ENCODE measurements around the gene C11orf97. TPM values are rescaled to one million over a fixed set of nuclear protein-coding genes. Genes with fewer than 3 reads are reported as not detected.
A peak's percentile ranks its signal among the peaks of the same experiment; 100 is the strongest.
"Not testable (repeated sequence)": the region's sequence is repeated elsewhere in the genome, so short reads cannot be mapped to it uniquely, and the experiment has no call there.

C11orf97 gene
- total RNA-seq, 1 experiment from 2014 or later: not detected

DNA sequence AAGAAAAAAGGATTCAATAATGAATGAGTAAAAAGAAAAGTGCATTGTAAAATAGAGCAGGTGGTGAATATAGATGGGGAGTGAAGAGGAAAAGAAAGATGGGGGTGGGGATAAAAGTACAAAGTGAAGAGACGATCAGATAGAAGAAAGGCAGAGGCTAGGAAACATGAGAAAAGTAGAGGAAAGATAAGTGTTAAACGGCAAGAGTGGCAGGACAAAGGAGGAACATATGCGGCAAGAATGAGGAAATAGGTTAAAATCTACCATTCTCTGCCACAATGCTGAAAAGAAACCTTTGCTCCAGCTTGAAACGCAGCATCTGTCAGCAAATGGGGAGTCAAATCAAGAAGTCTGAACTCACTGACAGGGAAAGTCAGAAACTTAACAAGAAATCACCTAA is 38.3 kb downstream of the C11orf97 start:
- in situ Hi-C loops (cut with HindIII; ENCODE audit: low sequenced_read_pairs): no loop called here
- DNase-seq (ENCODE audit: low spot score): no peak

DNA sequence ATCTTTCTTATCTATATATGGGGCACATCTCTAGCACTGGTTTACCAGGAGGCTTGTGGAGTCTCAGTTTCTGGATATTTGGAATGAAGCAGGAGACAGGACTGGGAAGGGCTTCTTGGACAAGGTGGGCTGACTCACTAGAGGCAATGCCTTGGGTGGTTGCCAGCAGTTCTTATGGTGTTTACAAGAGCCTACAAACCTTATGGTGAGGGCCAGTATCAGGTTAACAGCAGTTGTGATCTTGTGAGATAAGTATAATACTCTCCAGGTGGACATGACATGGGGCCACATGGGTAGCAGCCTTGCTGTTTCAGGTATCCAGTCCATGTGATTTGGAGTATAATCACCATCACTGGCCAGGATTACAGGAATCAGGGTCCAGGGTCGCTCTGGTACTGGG is 41.7 kb downstream of the C11orf97 start:
- in situ Hi-C loops (cut with HindIII; ENCODE audit: low sequenced_read_pairs): no loop called here
- DNase-seq (ENCODE audit: low spot score): no peak

GRCh38 chr11:94555752-94556329 is 43.6 kb downstream of the C11orf97 start:
- in situ Hi-C loops (cut with HindIII; ENCODE audit: low sequenced_read_pairs); DNase-seq (ENCODE audit: low spot score): not testable (repeated sequence)

GRCh38 chr11:94557421-94557820 is 45.2 kb downstream of the C11orf97 start:
- in situ Hi-C loops (cut with HindIII; ENCODE audit: low sequenced_read_pairs): no loop called here
- DNase-seq (ENCODE audit: low spot score): no peak

GRCh38 chr11:94557992-94558391 is 45.7 kb downstream of the C11orf97 start:
- DNase-seq (ENCODE audit: low spot score): no peak
- in situ Hi-C loops (cut with HindIII; ENCODE audit: low sequenced_read_pairs): no loop called here

DNA sequence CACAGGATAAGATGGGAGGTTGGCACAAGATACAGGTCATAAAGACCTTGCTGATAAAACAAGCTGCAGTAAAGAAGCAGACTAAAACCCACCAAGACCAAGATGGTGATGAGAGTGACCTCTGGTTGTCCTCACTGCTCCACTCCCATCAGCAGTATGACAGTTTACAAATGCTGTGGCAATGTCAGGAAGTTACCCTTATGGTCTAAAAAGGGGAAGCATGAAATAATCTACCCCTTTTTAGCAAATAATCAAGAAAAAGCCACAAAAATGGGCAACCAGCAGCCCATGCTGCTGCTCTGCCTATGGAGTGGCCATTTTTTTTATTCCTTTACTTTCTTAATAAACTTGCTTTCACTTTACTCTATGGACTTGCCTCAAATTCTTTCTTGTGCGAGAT is 46.2 kb downstream of the C11orf97 start:
- in situ Hi-C loops (cut with HindIII; ENCODE audit: low sequenced_read_pairs): no loop called here
- DNase-seq (ENCODE audit: low spot score): no peak

- no peak for DNase-seq (ENCODE audit: low spot score)
- in situ Hi-C loops (cut with HindIII; ENCODE audit: low sequenced_read_pairs): no loop called here
Measured at GRCh38 chr11:94558932-94559331, 46.7 kb downstream of the C11orf97 start.

DNA sequence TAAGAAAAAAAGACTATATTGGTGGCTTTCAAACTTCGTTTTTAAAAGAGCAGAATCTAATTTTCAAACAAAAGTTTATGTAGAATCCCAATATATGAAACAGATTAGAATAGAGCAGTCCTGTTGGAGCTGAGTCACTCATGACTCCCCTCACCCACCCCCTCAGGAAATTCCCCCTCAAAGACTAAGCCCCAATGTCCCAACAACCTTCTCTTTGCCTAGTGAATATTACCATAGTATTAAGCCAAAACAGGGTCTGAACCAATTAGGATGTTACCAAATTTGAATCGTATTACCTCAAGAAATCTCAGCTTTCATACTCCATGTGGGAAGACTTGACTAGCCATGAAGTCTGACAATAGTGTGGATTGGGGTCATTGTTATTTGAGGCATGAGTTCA is 47.1 kb downstream of the C11orf97 start:
- no peak for DNase-seq (ENCODE audit: low spot score)
- in situ Hi-C loops (cut with HindIII; ENCODE audit: low sequenced_read_pairs): no loop called here

- in situ Hi-C loops (cut with HindIII; ENCODE audit: low sequenced_read_pairs): no loop called here
Measured at GRCh38 chr11:94560834-94561233, 48.6 kb downstream of the C11orf97 start.

DNA sequence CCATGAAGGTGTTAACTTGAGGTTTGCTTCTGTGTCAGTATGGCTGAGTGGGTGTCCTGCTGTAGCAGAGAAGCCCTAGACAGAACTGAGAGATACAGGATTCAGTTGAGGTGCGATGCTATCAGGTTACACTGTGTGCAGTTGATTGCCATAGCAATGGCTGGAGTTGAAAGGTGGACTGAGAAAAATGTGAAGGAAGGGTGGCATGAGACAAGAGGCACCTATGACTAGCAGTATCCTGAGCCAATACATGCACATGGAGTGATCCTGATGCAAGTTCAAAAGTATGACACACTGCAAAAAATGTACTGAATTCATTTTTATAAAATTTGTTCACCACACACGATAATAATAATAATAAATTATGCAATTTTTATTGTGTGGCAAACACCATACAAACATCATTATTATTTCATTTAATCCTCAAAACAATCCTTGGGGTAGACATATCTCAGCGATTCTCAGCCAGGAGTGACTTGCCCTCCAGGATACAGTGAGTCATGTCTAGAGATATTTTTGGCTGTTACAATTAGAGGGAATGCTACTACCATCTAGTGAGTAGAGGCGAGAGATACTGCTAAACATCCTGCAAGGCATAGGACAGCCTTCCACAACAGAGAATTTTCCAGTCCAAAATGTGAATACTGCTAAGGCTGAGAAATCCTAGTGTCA is 51.1 kb downstream of the C11orf97 start:
- DNase-seq (ENCODE audit: low spot score): peak; percentile 19
- in situ Hi-C loops (cut with HindIII; ENCODE audit: low sequenced_read_pairs): no loop called here

More at GRCh38 chr11:94560834-94561233, 48.6 kb downstream of the C11orf97 start:
- no peak for DNase-seq (ENCODE audit: low spot score)

GRCh38 chr11:94563848-94564467 is 51.7 kb downstream of the C11orf97 start:
- in situ Hi-C loops (cut with HindIII; ENCODE audit: low sequenced_read_pairs): no loop called here
- no peak for DNase-seq (ENCODE audit: low spot score)

DNA sequence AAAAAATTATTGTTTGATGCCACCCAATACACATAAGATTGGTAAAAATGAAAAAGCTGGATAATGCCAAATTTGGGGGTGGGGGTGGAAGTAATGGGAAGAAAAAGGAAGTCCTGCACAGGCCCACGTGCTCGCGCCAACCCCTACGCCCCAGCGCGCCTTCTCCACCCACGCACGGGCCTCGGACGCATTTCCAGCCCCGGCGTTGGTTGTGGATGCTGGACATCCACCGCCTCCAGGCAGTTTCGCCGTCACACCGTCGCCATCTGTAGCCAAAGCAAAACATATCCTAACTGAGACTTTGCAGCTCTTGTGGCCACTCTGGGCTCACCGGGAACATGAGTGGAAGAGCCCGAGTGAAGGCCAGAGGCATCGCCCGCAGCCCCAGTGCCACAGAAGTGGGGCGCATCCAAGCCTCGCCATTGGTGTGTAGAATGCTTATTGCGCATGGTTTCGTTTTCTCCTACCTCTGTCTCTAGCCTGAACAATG is 55.0 kb downstream of the C11orf97 start, which contains the start of gene PIWIL4:
PIWIL4 (plus strand) TSS at position 188 of the 490 bp plus-strand sequence; CDS start at position 339, 151 bp downstream.
- in situ Hi-C loops (cut with HindIII; ENCODE audit: low sequenced_read_pairs): no loop called here
- DNase-seq (ENCODE audit: low spot score): no peak

DNA sequence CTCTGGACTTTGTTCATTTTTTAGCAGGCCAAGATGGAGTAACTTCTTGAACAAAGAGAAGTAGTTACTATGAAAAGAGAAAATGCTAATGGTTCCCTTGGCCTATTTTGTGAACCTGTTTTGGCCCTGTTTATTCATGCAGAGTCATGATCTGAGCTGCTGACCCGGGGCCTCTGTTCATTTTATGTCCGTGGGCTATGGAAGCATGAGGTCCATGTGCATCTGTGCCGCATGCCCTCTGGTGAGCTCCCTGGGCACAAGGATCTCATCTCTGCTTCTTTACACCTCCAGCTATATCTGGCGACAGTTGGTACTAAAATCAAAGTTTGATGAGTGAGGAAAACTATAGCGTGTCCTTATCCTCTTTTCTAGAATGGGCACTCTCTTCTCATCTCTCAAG is 55.9 kb downstream of the C11orf97 start:
- DNase-seq (ENCODE audit: low spot score): no peak
- in situ Hi-C loops (cut with HindIII; ENCODE audit: low sequenced_read_pairs): no loop called here

GRCh38 chr11:94568717-94569116 is 56.5 kb downstream of the C11orf97 start:
- in situ Hi-C loops (cut with HindIII; ENCODE audit: low sequenced_read_pairs): no loop called here
- no peak for DNase-seq (ENCODE audit: low spot score)

DNA sequence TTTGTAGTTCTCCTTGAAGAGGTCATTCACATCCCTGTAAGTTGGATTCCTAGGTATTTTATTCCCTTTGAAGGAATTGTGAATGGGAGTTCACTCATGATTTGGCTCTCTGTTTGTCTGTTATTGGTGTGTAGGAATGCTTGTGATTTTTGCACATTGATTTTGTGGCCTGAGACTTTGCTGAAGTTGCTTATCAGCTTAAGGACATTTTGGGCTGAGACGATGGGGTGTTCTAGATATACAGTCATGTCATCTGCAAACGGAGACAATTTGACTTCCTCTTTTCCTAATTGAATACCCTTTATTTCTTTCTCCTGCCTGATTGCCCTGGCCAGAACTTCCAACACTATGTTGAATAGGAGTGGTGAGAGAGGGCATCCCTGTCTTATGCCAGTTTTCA is 60.7 kb downstream of the C11orf97 start:
- in situ Hi-C loops (cut with HindIII; ENCODE audit: low sequenced_read_pairs); DNase-seq (ENCODE audit: low spot score): not testable (repeated sequence)

DNA sequence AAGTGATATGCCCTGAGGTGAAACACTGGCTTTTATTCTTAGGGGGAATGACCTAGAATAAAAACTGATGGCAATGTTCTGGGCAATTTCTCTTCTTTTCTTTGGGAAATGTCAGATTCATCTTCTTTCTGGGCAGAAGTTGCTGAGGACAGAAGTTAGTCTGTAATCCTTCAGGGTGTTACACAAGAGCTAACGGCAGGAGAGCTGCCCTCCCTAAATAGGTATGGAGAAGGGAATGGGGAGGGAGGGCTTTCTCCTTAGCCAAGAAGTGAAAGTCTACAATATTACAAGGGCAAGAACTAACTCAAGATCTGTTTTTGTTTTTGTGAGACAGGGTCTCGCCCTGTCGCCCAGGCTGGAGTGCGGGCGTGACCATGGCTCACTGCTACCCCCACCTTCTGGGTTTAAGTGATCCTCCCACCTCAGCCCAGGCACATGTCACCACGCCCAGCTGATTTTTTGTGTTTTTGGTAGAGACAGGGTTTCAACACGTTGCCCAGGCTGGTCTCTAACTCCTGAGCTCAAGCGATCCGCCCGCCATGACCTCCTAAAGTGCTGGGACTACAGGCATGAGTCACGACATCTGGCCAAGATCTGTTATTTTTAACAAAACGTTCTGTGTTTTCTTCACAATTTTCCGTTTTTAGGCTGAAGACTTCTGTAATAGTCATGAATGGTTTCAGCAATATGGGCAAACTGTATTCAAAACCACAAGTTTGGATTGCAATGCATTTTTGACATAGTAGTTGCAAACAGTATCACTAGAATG is 62.1 kb downstream of the C11orf97 start:
- no peak for DNase-seq (ENCODE audit: low spot score)
- in situ Hi-C loops (cut with HindIII; ENCODE audit: low sequenced_read_pairs): no loop called here

DNA sequence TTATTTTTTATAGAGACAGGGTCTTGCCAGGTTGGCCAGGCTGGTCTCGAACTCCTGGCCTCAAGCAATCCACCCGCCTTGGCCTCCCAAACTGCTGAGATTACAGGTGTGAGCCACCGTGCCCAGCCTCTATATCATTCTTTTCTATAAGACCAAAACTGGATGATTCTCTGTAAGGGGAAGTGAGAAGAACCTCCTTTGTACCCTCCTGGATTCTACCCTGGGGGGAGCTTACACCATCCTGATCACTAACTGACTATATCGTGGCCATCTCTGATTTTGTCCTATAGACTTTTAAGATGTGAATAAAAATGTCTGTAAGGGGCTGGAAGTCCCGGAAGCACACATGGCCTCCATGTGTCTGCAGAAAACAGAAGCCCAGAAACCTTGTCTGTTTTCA is 64.0 kb downstream of the C11orf97 start:
- in situ Hi-C loops (cut with HindIII; ENCODE audit: low sequenced_read_pairs): no loop called here
- DNase-seq (ENCODE audit: low spot score): no peak

DNA sequence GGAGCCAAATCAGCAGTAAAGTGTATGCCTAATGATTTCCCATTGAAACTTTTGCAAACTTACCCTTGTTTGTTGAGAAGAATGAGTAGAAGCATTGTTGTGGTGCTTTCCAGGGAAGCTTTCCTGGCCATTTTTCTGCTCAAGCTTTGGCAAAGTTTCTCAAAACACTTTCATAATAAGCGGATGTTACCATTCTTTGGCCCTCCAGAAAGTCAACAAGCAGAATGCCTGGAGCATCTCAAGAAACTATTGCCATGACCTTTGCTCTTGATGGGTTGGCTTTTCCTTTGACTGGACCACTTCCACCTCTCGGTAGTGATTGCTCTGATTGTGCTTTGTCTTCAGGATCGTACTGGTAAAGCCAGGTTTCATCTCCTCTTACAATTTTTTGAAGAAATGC is 65.6 kb downstream of the C11orf97 start:
- no peak for DNase-seq (ENCODE audit: low spot score)
- in situ Hi-C loops (cut with HindIII; ENCODE audit: low sequenced_read_pairs): no loop called here
